Peyer's patch (tissue), 4 donors: ENCODE measurements around the gene AP2B1.

Experiments
- POLR2A ChIP-seq, 2 donors: fragments of 450-650 bp; IDR thresholded peaks; one replicate each; pipeline ENCODE4 v1.5.1; 2017; ENCODE audit warnings: antibody characterized with exemption in 2 of 2, mild to moderate bottlenecking in 2 of 2, moderate library complexity in 2 of 2
- TF ChIP-seq, protein P1 (sequence below), 6 experiments: fragments of 450-650 bp in 4 of 6; fragments of 200-600 bp in 2 of 6; sonication (generic) in 1 of 6; IDR thresholded peaks; one replicate each; pipeline ENCODE4 v1.5.1; 2017 to 2019; ENCODE audit warnings: antibody characterized with exemption in 6 of 6, mild to moderate bottlenecking in 3 of 6, moderate library complexity in 1 of 6

- TF ChIP-seq, protein P1, sequence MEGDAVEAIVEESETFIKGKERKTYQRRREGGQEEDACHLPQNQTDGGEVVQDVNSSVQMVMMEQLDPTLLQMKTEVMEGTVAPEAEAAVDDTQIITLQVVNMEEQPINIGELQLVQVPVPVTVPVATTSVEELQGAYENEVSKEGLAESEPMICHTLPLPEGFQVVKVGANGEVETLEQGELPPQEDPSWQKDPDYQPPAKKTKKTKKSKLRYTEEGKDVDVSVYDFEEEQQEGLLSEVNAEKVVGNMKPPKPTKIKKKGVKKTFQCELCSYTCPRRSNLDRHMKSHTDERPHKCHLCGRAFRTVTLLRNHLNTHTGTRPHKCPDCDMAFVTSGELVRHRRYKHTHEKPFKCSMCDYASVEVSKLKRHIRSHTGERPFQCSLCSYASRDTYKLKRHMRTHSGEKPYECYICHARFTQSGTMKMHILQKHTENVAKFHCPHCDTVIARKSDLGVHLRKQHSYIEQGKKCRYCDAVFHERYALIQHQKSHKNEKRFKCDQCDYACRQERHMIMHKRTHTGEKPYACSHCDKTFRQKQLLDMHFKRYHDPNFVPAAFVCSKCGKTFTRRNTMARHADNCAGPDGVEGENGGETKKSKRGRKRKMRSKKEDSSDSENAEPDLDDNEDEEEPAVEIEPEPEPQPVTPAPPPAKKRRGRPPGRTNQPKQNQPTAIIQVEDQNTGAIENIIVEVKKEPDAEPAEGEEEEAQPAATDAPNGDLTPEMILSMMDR (IDR thresholded peaks at IDR 0.05) = no peak
- no peak for TF ChIP-seq POLR2A (IDR thresholded peaks at IDR 0.05)
These were observed 142.3 kb downstream of the AP2B1 start for GRCh38 chr17:35729405-35729833.
